Osteoblast (primary cell): ENCODE data around the gene PLCB4. TPM values are rescaled to one million over a fixed set of nuclear protein-coding genes. Genes with fewer than 3 reads are reported as not detected.

Source experiments
- DNase-seq: peaks from one replicate; pipeline ENCODE4 v3.0.0; 2011; ENCODE audit warnings: low spot score, mixed read lengths; ENCODE audit not compliant: insufficient read length; ENCODE audit errors: missing footprints
- H2AFZ ChIP-seq: 2 replicates; pipeline ENCODE4 v1.6.0; 2011; ENCODE audit warnings: mild to moderate bottlenecking, low read length
- H3K27ac ChIP-seq: 2 replicates; pipeline ENCODE4 v1.5.1; 2011; ENCODE audit warnings: mild to moderate bottlenecking, low read depth, low read length, moderate library complexity
- H3K27me3 ChIP-seq: 2 replicates; pipeline ENCODE4 v1.6.0; 2012; ENCODE audit warnings: mild to moderate bottlenecking, control low read depth, inconsistent platforms, low read length, moderate library complexity; ENCODE audit not compliant: insufficient read depth
- H3K36me3 ChIP-seq: 2 replicates; pipeline ENCODE4 v1.5.1; 2011; ENCODE audit warnings: mild to moderate bottlenecking, low read length, control low read depth, moderate library complexity; ENCODE audit not compliant: insufficient read depth
- H3K4me1 ChIP-seq: 2 replicates; pipeline ENCODE4 v1.5.1; 2011; ENCODE audit warnings: mild to moderate bottlenecking, low read length, control low read depth, moderate library complexity; ENCODE audit not compliant: insufficient read depth
- H3K4me2 ChIP-seq: 2 replicates; pipeline ENCODE4 v1.6.0; 2011; ENCODE audit warnings: mild to moderate bottlenecking, low read length; ENCODE audit not compliant: insufficient read depth
- H3K4me3 ChIP-seq: fragments of 200-600 bp; sonication (generic); 3 replicates; pipeline ENCODE4 v1.5.1; 2012; ENCODE audit warnings: mild to moderate bottlenecking, low read length, inconsistent platforms; ENCODE audit not compliant: insufficient read depth
- H3K79me2 ChIP-seq: 2 replicates; pipeline ENCODE4 v1.6.0; 2012; ENCODE audit warnings: mild to moderate bottlenecking, low read length, control low read depth, inconsistent platforms; ENCODE audit not compliant: insufficient read depth
- H3K9me3 ChIP-seq: 2 replicates; pipeline ENCODE4 v1.5.1; 2011; ENCODE audit warnings: low read depth, low read length, control low read depth
- H4K20me1 ChIP-seq: 2 replicates; pipeline ENCODE4 v1.6.0; 2012; ENCODE audit warnings: mild to moderate bottlenecking, low read length, control low read depth; ENCODE audit not compliant: insufficient read depth
- CTCF ChIP-seq: IDR thresholded peaks from 2 replicates; pipeline ENCODE4 v1.5.1; 2011; ENCODE audit warnings: mild to moderate bottlenecking, low read depth, low read length, moderate library complexity; ENCODE audit errors: extremely low read depth
- total RNA-seq: library from RNA; depleted of rRNA; stranded (reverse); fragments of >200 nt; gene quantifications from 2 replicates; pipeline ENCODE4 v1.2.3, GENCODE V29; 2012

The PLCB4 gene
- total RNA-seq, 1 donor, result 13.0 TPM

- no peak for TF ChIP-seq CTCF
- Histone ChIP-seq H3K4me2 (no peak overlapping the region), H2AFZ (no peak overlapping the region), H3K9me3 (no peaks in the 10 kb centered on the region), H4K20me1 (no peaks in the 10 kb centered on the region), H3K36me3 (peaks cover 3% of the 10 kb centered on the region), H3K79me2 (no peaks in the 10 kb centered on the region), H3K4me1 (peaks cover 24% of the 10 kb centered on the region), H3K27me3 (no peaks in the 10 kb centered on the region), H3K27ac (no peak overlapping the region), H3K4me3 (no peak overlapping the region)
- no peak for DNase-seq
These were observed 388.2 kb downstream of the PLCB4 start for GRCh38 chr20:9457136-9457535.

- H4K20me1 ChIP-seq, result no peaks in the 10 kb centered on the region
- no peak overlapping the region for H3K4me2 ChIP-seq
- peaks cover 3% of the 10 kb centered on the region for H3K36me3 ChIP-seq
- H3K27ac ChIP-seq, result no peak overlapping the region
- H3K9me3 ChIP-seq, result no peaks in the 10 kb centered on the region
- no peak overlapping the region for H3K4me3 ChIP-seq
- no peaks in the 10 kb centered on the region for H3K27me3 ChIP-seq
- H2AFZ ChIP-seq, result no peak overlapping the region
- peak; percentile 50 for TF ChIP-seq CTCF
- no peaks in the 10 kb centered on the region for H3K79me2 ChIP-seq
- no peak for DNase-seq
- H3K4me1 ChIP-seq, result peaks cover 24% of the 10 kb centered on the region
These were observed 389.4 kb downstream of the PLCB4 start for GRCh38 chr20:9458138-9458796.

GRCh38 chr20:9460518-9460917 is 391.6 kb downstream of the PLCB4 start:
- no peaks in the 10 kb centered on the region for H3K27me3 ChIP-seq
- no peaks in the 10 kb centered on the region for H4K20me1 ChIP-seq
- no peaks in the 10 kb centered on the region for H3K9me3 ChIP-seq
- no peak overlapping the region for H2AFZ ChIP-seq
- H3K79me2 ChIP-seq, result no peaks in the 10 kb centered on the region
- DNase-seq, result peak; percentile 58
- H3K4me2 ChIP-seq, result peak overlapping the region; percentile 40
- H3K36me3 ChIP-seq, result peaks cover 3% of the 10 kb centered on the region
- no peak for TF ChIP-seq CTCF
- no peak overlapping the region for H3K27ac ChIP-seq
- H3K4me1 ChIP-seq, result peaks cover 24% of the 10 kb centered on the region
- H3K4me3 ChIP-seq, result no peak overlapping the region

- Histone ChIP-seq H3K4me1 (no peaks in the 10 kb centered on the region), H3K27ac (no peak overlapping the region), H3K4me2 (no peak overlapping the region), H4K20me1 (no peaks in the 10 kb centered on the region), H3K9me3 (no peaks in the 10 kb centered on the region), H3K27me3 (no peaks in the 10 kb centered on the region), H2AFZ (no peak overlapping the region), H3K36me3 (no peaks in the 10 kb centered on the region), H3K4me3 (no peak overlapping the region), H3K79me2 (no peaks in the 10 kb centered on the region)
- no peak for DNase-seq
- peak; percentile 66 for TF ChIP-seq CTCF
These were observed 399.1 kb downstream of the PLCB4 start for GRCh38 chr20:9467995-9468394.
